ENCODE data around the gene PIGA.
A peak's percentile ranks its signal among the peaks of the same experiment; 100 is the strongest.

The PIGA gene

DNA sequence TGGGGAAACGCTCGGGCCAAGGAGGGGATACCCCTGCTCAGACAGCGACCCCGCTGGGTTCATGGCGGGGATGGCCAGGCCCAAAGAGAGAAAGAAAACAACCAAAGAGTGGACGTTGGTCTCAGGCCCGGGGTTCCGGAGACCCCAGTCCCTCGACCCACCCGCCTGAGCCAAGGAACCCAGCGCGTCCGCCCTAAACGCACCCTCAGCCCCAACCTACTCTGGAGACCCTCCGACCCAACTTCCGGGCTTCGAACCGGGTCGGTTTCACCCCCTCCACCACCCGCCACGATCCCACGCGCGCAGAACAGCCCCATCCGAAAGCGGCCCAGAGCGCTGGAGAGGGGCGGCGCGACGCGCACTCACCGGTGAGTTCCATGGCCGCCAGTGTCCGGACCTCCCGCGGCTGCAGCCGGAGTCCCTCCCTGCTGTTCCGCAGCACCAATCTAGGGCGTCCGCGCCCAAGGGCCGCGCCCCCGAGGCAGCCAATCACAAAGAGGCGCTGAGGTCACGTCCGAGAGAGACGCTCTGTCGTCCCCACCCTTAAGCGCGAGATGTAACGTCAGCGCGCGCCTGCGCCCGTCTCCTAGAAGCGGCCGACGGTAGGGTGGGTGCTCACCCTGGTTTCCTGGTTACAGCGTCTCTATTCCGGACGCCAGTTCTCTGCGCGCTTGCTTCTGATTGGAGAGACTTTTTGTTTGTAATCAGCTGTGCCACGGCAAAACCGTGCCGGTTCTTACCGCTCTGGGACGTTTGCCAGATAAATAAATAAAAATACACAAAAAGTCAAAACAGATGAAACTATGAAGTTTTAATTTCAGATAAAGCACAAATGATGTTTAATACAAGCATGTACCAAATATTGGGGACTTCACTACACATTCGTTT is at the start of gene PIGA:
TSS of gene PIGA (minus strand) at position 389 of the 888 bp plus-strand sequence. CDS start 3,593 bp downstream, outside the sequence.
- DNase-seq: peak; percentile 68 to 95

DNA sequence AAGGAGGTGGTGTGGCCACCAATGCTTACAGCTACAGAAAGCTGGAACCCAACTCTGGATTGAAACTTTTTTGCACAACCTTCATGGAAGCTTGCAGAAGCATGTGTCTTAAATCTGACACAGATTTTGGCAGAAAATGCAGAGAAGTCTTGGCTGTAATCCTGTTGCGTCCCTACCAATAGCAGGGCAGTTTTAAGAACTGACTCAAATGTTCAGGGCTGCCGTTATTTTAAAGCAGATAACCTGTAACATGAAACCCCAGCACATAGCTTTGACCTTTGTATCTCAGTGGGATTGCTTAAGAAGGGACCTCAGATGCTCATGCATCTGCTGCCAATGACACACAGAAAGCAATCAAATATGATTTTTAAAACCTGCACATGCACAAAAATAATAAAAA is 49.0 kb upstream of the PIGA start, which contains the start of gene VEGFD:
TSS of gene VEGFD (minus strand) at position 110 of the 400 bp plus-strand sequence. CDS start 467 bp downstream, outside the sequence.
- no peak for DNase-seq

- no peak for DNase-seq
These were observed 47.5 kb upstream of the PIGA start for GRCh38 chrX:15382813-15383212.

GRCh38 chrX:15376956-15377355 is 41.6 kb upstream of the PIGA start:
- DNase-seq: no peak

DNA sequence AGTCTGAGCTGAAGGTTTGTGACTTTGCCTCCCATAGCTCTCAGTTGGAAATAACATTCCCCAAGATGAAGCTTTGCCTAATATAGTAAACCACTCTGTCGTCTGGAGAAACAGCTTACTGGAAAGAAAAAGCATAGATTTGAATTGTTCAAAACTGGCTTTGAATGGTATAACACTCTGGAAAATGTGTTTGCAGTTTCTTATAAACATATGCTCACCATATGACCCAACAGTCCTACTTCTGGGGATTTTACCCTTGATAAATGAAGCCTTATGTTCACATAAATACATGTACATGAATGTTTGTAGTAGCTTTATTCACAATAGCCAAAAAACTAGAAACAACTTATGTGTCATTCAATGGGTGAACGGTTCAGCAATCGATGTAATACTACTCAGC is 38.7 kb upstream of the PIGA start:
- DNase-seq: no peak

DNA sequence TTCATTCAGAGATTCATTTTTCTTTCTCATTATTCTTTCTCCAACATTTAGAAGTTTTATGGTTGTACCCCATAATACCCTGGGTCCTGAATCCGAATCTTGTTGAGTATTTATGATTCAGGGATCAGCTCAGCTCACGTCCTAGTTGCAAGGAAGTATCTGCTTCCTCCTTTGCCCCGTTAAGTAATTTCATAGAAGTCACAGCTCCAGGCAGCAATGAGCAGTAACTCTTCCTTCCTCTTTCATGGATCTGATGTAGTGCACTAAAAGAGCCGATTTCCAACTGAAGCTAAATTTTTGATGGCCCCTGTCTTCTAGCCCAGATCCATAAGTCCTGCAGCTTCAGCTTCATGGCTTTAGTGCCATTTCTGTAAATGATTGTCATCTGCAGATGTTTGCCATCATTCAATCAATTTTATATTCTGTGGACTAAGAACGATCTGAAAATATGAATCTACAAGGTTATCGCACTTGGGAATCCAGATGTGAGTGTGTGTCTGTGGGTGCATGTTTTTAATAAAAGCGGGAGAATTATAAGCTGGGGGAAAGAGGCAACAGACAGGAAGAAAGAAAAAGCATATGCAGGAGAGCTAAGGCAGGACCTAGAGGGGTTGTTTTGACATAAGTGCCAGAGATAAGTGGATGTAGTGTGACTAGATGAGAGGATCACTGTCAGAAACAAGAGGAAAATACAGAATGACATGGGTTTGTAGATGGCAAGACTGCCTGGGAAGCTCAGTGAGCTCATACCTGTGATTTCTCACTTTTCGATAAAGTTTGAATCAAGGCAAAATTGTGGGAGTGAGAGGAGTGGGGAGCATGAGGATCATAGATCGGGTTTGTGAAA is 31.4 kb upstream of the PIGA start:
- DNase-seq: no peak

- DNase-seq: no peak
These were observed 24.4 kb upstream of the PIGA start for GRCh38 chrX:15359701-15360100.

DNA sequence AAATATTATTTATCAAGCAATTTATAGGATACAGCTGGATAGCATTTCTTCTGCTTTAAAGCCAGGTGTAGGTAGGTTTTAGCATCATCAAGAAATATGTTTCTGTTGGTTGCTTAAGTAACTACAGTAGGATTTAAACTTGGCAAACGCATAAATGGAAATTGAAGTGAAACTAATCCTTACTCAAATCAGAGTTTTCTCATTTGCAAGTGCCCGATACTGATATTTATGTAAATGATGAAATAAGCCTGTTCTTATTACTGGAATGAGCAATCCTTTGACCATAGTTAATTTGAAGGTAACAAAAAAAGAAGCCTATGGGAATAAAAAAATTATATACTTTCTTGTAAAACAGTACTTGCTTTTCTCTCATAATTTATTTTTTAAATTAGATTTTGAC is 23.2 kb upstream of the PIGA start:
- no peak for DNase-seq

DNA sequence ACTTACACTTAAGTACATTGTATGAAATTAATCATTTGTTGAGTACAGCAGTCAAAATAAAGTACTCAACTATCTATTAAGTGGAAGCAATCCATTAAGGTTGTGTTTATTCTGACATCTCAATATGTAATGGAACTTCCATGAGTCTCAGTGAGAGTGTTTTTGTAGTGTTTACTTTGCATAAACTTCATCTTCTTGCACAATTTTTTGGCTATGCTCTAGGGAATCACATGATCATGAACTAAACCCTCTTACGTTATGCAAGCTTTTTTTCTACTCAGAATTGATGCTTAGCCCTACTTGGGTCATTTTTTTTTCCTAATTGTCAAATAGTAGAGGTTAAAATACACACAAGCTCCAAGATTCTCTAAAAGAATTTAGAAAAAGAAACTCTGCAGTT is 21.1 kb upstream of the PIGA start:
- DNase-seq: no peak

DNA sequence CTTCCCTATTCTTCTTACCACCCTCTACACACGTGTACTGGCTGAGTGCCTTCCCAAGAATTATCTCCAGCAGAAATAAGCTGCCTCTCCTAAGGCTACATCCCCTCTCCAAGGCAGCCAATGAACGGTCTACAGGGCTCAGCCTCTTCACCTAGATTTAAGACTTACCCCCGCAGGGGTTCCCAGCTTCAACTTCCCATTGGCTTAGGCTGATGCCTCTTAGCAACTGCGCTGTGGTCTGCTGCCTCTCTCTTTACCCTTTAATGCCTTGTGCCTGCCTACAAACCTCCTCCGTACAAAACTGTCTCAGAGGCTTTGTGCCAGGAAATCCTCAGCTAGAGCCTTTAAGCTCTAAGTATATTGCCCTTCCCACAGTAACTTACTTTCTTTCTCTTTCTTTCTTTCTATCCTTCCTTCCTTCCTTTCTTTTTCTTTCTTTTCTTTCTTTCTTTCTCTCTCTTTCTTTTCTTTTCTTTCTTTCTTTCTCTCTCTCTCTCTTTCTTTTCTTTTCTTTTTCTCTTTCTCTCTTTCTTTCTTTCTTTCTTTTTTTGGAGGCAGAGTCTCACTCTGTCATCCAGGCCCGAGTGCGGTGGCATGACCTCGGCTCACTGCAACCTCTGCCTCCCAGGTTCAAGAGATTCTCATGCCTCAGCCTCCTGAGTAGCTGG is 15.1 kb upstream of the PIGA start:
- DNase-seq: no peak

DNA sequence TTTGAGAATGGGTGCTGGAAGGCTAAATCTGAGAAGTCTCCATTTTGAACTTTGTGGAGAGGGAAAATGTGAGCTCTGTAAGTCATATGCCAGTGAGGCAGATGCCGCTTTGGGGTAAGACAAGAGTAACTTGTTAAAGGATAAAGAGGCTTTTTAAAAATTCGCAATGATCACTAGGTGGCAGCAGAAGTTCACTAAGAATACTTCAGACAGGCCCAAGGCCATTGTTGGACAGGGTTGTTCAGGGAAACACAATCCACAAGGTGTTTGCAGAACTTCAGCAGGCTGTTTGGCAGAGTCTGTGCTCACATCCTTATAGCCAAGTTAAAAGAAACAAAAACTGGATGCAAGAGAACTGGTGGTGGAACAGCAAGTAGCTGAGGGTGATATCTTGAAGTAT is 13.7 kb upstream of the PIGA start:
- peak; percentile 1 to 4 for DNase-seq

GRCh38 chrX:15345976-15346375 is 10.7 kb upstream of the PIGA start:
- no peak for DNase-seq

DNA sequence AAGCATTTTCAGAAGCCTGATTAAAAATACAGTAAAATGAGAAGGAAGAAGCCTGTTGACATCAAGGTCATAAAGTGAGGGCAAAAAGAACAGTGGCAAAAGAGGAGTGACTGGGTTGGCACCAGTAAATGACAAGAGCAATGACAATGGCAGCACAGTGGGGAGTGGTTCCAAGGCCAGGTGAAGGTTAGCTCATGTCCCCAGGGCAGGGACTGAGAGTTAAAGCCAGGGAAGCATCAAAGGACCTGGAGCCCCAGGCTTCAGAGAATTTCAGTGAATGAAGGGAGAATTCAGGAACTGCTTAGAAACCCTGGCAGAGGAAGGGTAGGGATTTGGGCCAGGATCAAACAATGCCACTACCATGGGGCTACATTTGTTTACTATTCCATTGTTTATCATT is 8.8 kb upstream of the PIGA start:
- no peak for DNase-seq

GRCh38 chrX:15343075-15343476 is 7.8 kb upstream of the PIGA start:
- no peak for DNase-seq

DNA sequence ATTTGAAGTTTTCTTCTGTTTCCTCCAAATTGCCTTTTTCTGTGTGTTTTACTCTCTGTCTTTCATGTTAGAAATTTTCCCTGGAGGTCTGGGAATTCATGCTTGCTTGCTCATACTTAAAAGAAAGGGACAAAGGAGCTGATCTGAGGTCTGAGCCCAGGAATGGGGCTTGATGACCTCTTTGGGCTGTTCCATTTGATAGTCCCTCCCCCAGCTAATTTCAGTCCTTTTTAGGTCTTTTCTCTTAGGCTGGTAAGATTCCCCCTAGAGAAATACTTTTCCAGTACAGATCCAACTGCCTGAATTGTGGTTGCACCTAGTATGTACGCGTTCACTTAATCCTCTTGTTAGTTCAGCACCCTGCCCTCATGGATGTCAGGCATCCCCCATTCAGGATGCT is 5.5 kb upstream of the PIGA start:
- DNase-seq: no peak

DNA sequence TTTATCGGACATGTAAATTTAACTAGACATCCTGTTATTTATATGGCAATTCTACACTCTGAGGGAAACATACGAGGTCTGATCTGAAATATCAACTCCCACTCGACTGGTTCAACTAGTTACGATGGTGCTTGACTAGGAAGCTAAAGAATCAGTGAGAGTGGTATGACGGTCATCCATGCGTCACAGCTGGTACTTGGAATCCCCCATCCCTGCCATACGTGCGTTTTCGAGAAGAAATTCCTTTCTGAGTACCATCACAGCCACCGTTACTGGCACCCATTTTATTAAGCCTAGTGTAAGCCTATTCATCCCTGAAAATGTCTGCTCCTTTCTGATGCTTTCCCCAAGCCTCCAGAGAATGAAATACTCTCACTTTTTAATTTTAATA is 695 bp upstream of the PIGA start:
- no peak for DNase-seq

- DNase-seq: no peak
These were observed 762 bp downstream of the PIGA start for GRCh38 chrX:15334561-15334960.

DNA sequence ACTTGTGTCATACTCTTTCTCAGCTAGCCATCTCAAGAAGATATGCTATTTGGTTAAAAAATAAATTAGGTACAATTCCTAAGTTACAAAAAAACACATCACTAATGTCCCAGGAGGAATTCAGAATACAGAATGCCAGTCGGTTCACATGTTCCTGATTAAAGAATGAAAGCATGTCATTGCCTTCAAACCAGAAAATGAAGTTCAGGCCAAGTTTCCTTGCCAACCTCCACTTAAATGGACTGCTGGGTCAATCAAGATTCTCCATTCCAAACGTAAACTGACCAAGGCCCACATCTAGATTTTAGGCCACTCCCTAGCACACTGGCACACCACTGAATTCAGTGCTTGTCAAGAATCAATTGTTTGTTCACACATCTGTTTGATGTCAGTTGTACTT is 6.5 kb downstream of the PIGA start:
- no peak for DNase-seq

DNA sequence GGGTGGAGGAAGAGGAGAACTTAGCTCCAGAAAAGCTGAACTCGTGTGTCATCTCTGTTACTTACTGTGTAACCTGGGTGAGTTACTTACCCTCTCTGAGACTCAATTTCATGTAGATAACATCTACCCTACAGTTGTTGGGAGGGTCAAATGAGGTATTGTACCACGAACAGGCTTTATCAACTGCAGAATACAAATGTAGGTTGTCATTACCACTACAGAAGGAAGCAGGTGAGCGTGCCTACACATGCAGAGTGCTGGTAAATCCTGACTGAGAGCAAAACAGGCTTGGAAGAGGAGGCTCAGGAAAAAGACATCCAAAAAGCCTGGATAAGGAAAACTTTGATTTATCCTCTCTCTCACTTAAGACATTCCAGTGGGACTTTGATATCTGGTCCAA is 7.2 kb downstream of the PIGA start:
- no peak for DNase-seq

- DNase-seq: no peak
These were observed 12.9 kb downstream of the PIGA start for GRCh38 chrX:15322472-15322871.

GRCh38 chrX:15322072-15322471 is 13.3 kb downstream of the PIGA start:
- no peak for DNase-seq

GRCh38 chrX:15321447-15321846 is 13.9 kb downstream of the PIGA start:
- DNase-seq: no peak

- DNase-seq: no peak
These were observed 15.0 kb downstream of the PIGA start for GRCh38 chrX:15320297-15320696.
